K562 (cell line): ENCODE measurements around the gene ANAPC5. TPM values are rescaled to one million over a fixed set of nuclear protein-coding genes. Genes with fewer than 3 reads are reported as not detected.

Experiments
- BRCA1 ChIP-seq, 2 experiments: fragments of 450-650 bp in 1 of 2; sonication (generic) in 1 of 2; formaldehyde crosslinking in 1 of 2; IDR thresholded peaks; 2 replicates each; pipeline versions ENCODE4 v1.5.0 to v1.6.1; 2017 to 2020; ENCODE audit warnings: mild to moderate bottlenecking in 1 of 2, missing genetic modification reagents in 1 of 2
- C11orf30 ChIP-seq: fragments of 450-650 bp; IDR thresholded peaks from 2 replicates; pipeline ENCODE4 v1.6.1; 2016; ENCODE audit warnings: low read depth, mild to moderate bottlenecking
- DNMT1 ChIP-seq: fragments of 450-650 bp; IDR thresholded peaks from 2 replicates; pipeline ENCODE4 v1.6.1; 2016; ENCODE audit warnings: antibody characterized with exemption, mild to moderate bottlenecking
- FOXJ3 ChIP-seq: sonication (generic); formaldehyde crosslinking; IDR thresholded peaks from 2 replicates; pipeline ENCODE4 v1.4.0; 2020; ENCODE audit warnings: mild to moderate bottlenecking, missing genetic modification reagents
- GABPA ChIP-seq: fragments of 200-800 bp; sonication (Bioruptor generic); conservative IDR thresholded peaks from 2 replicates; pipeline ENCODE4 v1.6.1; 2016; ENCODE audit warnings: low read depth, missing genetic modification characterization, missing compliant biosample characterization
- JUN ChIP-seq, 2 experiments: sonication (generic) in 1 of 2; formaldehyde crosslinking in 1 of 2; IDR thresholded peaks; 2 replicates each; pipeline versions ENCODE4 v1.6.1 to v1.8.0; 2012 to 2022; ENCODE audit warnings: borderline replicate concordance in 2 of 2, mild to moderate bottlenecking in 2 of 2, improper control_type of control experiment in 1 of 2, low read depth in 1 of 2, low read length in 1 of 2, missing genetic modification reagents in 1 of 2
- KHSRP ChIP-seq: fragments of 450-650 bp; IDR thresholded peaks from 2 replicates; pipeline ENCODE4 v1.6.1; 2017
- MBD1 ChIP-seq: fragments of 250-450 bp; sonication (Bioruptor Pico); IDR thresholded peaks from 2 replicates; pipeline ENCODE4 v1.8.0; 2022; ENCODE audit warnings: inconsistent platforms
- POLR2H ChIP-seq: IDR thresholded peaks from 2 replicates; pipeline ENCODE4 v1.6.1; 2016; ENCODE audit warnings: missing genetic modification characterization, low read depth, mild to moderate bottlenecking, control low read depth, missing compliant biosample characterization, moderate library complexity
- PTTG1 ChIP-seq: fragments of 450-650 bp; IDR thresholded peaks from 2 replicates; pipeline ENCODE4 v1.6.1; 2016; ENCODE audit warnings: low read depth, mild to moderate bottlenecking, missing genetic modification characterization, missing compliant biosample characterization
- SRSF3 ChIP-seq: fragments of 200-400 bp; formaldehyde crosslinking; IDR thresholded peaks from 2 replicates; pipeline ENCODE4 v1.6.1; 2016; ENCODE audit warnings: mild to moderate bottlenecking, low read length, moderate library complexity; ENCODE audit not compliant: insufficient read depth
- SUPT5H ChIP-seq: fragments of 450-650 bp; IDR thresholded peaks from 2 replicates; pipeline ENCODE4 v1.6.1; 2016
- THRB ChIP-seq: fragments of 450-650 bp; formaldehyde crosslinking; conservative IDR thresholded peaks from 2 replicates; pipeline ENCODE4 v1.4.0; 2022; ENCODE audit warnings: mild to moderate bottlenecking, missing genetic modification characterization
- USF1 ChIP-seq: sonication (generic); formaldehyde crosslinking; IDR thresholded peaks from 2 replicates; pipeline ENCODE4 v1.9.0; 2022; ENCODE audit warnings: mild to moderate bottlenecking, missing genetic modification reagents
- ZC3H4 ChIP-seq: sonication (generic); formaldehyde crosslinking; IDR thresholded peaks from 2 replicates; pipeline ENCODE4 v1.9.0; 2021; ENCODE audit warnings: missing genetic modification reagents, borderline replicate concordance
- ZNF584 ChIP-seq: fragments of 200-800 bp; sonication (Bioruptor generic); IDR thresholded peaks from 2 replicates; pipeline ENCODE4 v1.6.1; 2016; ENCODE audit warnings: low read depth, mild to moderate bottlenecking, missing genetic modification characterization, missing compliant biosample characterization
- ZNF764 ChIP-seq: fragments of 250-450 bp; sonication (Bioruptor Pico); IDR thresholded peaks from 2 replicates; pipeline ENCODE4 v1.4.0; 2020; ENCODE audit warnings: low read depth, mild to moderate bottlenecking, moderate library complexity
- ZZZ3 ChIP-seq: fragments of 450-650 bp; IDR thresholded peaks from 2 replicates; pipeline ENCODE4 v1.6.1; 2016; ENCODE audit warnings: antibody characterized with exemption, mild to moderate bottlenecking, moderate library complexity
- polyA plus RNA-seq, 8 experiments: library from polyadenylated mRNA; depleted of rRNA in 4 of 8; stranded (reverse) in 5 of 8; unstranded in 3 of 8; fragments of >200 nt; fragmentation: Nextera tagmentation in 2 of 8; fragmentation: Illumina TruSeq in 1 of 8; extraction: Ambion mirVana in 2 of 8; extraction: Trizol in 1 of 8; gene quantifications; 2 replicates each; pipeline versions ENCODE4 v1.2.1 to v1.2.3, GENCODE V29; 2011 to 2014; ENCODE audit warnings: inconsistent platforms in 1 of 8, missing spikeins in 1 of 8
- total RNA-seq, 7 experiments: library from RNA; depleted of rRNA in 6 of 7; stranded (reverse); fragments of >200 nt in 6 of 7; fragmentation: Illumina TruSeq in 2 of 7; extraction: Trizol in 2 of 7; gene quantifications; 2 replicates each; pipeline versions ENCODE4 v1.2.1 to v1.2.3, GENCODE V29; 2011 to 2021; ENCODE audit warnings: low replicate concordance in 1 of 7
- TF ChIP-seq, protein P1 (sequence below): fragments of 450-650 bp; IDR thresholded peaks from 2 replicates; pipeline ENCODE4 v1.6.1; 2018; ENCODE audit warnings: mild to moderate bottlenecking, low read depth; ENCODE audit not compliant: partially characterized antibody
- TF ChIP-seq, protein P2 (sequence below): sonication (generic); formaldehyde crosslinking; IDR thresholded peaks from 2 replicates; pipeline ENCODE4 v1.8.1; 2023; ENCODE audit warnings: mild to moderate bottlenecking, missing genetic modification reagents, moderate library complexity

ANAPC5 gene
- total and polyA plus RNA-seq, 9 of the 15 experiments (the other 6 are each of a cell fraction or from before 2014, with no cell fraction given): 136 to 315 (median 197) TPM

DNA sequence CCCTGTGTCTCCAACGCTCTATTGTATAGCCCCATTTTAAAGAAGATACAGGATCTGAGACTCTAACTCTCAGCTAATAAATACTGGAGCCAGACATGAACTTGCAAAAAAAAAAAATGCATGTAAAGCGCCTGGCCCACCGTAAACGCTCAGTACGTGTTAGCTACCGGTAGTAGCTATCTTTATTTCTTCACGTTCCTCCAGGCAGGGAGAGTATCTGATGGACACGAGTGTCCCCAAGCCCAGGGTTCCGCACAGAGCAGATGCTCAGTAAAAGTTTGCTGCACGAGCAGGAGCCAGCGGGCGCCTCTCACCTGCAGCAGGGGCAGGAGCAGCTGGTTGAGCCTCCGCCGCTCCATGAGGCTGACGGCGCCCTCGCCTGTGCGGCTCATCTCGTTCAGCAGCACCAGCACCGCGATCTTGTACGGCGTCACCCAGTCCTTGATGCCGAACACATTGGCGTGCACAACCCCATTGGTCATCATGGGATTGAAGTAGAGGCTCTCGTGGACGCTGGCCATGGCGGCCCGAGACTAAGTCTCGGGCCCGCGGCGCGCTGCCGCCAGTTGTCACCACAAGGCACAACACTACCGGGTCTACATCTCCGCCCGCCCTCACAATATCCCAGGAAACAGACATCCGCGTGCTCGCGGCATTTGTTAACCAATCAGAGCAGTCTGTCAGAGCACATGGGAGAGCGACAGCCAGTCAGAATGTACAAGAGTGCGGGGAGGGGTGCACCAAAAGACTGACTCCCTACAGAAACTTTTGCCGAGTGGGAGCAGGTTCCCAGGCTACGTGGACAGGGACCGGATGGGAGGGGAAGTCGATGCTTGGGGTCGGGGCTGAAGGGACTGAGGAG lies at the start of gene ANAPC5 (continued):
- TF ChIP-seq THRB (CRISPR knock-in tag) (no peak), SRSF3 (no peak), C11orf30 (peak; percentile 98), KHSRP (no peak), BRCA1 (IDR thresholded peaks at IDR 0.05) (no peak), BRCA1 (CRISPR knock-in tag; IDR thresholded peaks at IDR 0.05) (no peak), PTTG1 (tag) (no peak), ZC3H4 (CRISPR knock-in tag) (no peak), MBD1 (CRISPR knock-in tag) (no peak), DNMT1 (no peak), ZNF584 (CRISPR knock-in tag) (no peak), USF1 (peak; percentile 98), ZNF764 (CRISPR knock-in tag) (no peak), GABPA (tag) (peak; percentile 95), ZZZ3 (no peak; the same call in 1 of the 2 replicates), FOXJ3 (CRISPR knock-in tag) (peak; percentile 52; the same call in 1 of the 2 replicates), SUPT5H (peak; percentile 96), POLR2H (tag) (peak; percentile 78), JUN (IDR thresholded peaks at IDR 0.05; ENCODE audit: borderline replicate concordance, low read depth, low read length) (no peak; the same call in 1 of the 2 replicates), JUN (CRISPR knock-in tag; IDR thresholded peaks at IDR 0.05; ENCODE audit: borderline replicate concordance) (no peak)
- TF ChIP-seq, protein P1, sequence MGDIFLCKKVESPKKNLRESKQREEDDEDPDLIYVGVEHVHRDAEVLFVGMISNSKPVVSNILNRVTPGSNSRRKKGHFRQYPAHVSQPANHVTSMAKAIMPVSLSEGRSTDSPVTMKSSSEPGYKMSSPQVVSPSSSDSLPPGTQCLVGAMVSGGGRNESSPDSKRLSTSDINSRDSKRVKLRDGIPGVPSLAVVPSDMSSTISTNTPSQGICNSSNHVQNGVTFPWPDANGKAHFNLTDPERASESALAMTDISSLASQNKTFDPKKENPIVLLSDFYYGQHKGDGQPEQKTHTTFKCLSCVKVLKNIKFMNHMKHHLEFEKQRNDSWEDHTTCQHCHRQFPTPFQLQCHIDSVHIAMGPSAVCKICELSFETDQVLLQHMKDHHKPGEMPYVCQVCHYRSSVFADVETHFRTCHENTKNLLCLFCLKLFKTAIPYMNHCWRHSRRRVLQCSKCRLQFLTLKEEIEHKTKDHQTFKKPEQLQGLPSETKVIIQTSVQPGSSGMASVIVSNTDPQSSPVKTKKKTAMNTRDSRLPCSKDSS: no peak
- TF ChIP-seq, protein P2, sequence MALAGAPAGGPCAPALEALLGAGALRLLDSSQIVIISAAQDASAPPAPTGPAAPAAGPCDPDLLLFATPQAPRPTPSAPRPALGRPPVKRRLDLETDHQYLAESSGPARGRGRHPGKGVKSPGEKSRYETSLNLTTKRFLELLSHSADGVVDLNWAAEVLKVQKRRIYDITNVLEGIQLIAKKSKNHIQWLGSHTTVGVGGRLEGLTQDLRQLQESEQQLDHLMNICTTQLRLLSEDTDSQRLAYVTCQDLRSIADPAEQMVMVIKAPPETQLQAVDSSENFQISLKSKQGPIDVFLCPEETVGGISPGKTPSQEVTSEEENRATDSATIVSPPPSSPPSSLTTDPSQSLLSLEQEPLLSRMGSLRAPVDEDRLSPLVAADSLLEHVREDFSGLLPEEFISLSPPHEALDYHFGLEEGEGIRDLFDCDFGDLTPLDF: peak; percentile 70; the same call in 1 of the 2 replicates
